Activated T-cell treated with anti-CD3 and anti-CD28 coated beads, Interleukin-2, amount 50 U/mL, for 24 hours (primary cell): ENCODE results near the gene NVL.
"Not testable (repeated sequence)": the region's sequence is repeated elsewhere in the genome, so short reads cannot be mapped to it uniquely, and the experiment has no call there.

Experiments used
- DNase-seq: peaks from one replicate; pipeline ENCODE4 v3.0.0-alpha.2; 2020
- H3K27ac Mint-ChIP-seq: 2 replicates; pipeline ENCODE4 v1.8.0; 2020; ENCODE audit warnings: mild to moderate bottlenecking, mixed read lengths
- H3K27me3 Mint-ChIP-seq: 2 replicates; pipeline ENCODE4 v1.8.0; 2020; ENCODE audit warnings: mixed read lengths
- H3K36me3 Mint-ChIP-seq: 2 replicates; pipeline ENCODE4 v1.8.0; 2020; ENCODE audit warnings: low read depth, mixed read lengths
- H3K4me1 Mint-ChIP-seq: 2 replicates; pipeline ENCODE4 v1.8.0; 2020; ENCODE audit warnings: low read depth, mixed read lengths
- H3K4me3 Mint-ChIP-seq: 2 replicates; pipeline ENCODE4 v1.8.0; 2020; ENCODE audit warnings: mild to moderate bottlenecking, moderate library complexity, mixed read lengths
- H3K9me3 Mint-ChIP-seq: 2 replicates; pipeline ENCODE4 v1.8.0; 2020; ENCODE audit warnings: mixed read lengths

Gene NVL

GRCh38 chr1:224329842-224330753 is at the start of gene NVL:
Gene NVL (minus strand): TSS chr1:224330172. CDS start chr1:224330127, 45 bp downstream.
- H3K36me3 Mint-ChIP-seq: peaks cover 35% of the 10 kb centered on the region

DNA sequence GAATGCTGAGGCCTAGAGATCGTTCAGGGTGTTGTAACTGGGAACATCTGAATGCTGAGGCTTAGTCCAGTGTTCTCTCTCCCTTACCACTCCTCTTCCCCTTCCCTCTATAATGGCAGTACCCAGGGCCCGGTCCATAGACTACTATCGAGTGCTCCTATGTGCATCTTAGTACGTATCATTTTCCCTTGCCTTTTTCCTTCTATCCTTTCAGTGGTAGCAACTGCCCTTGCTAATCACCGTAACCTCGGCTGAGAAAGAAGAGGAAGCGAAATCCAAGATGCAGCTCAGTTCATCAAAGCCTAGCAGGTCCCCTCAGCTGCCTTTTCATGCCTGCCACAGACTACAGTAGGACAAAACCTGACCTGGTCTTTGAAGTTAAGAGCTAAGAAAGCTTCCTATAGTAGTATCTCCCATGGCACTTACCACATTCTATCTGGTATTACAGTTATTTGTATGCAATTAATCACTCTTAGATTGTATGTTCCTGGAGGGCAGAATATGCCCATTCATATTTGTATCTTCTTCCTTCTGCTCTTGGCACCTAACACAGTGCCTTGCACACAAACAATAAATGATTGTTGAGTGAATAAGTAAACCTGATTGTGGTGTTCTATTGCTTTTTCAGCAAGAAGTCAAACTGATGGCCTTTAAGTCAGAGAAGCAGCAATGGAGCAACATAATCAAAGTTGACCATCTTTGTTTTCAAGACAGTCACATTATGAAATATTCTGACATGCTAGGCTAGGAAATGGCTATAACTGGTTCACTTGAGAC is 49.1 kb upstream of the NVL start:
- peaks cover 91% of the 10 kb centered on the region for H3K4me1 Mint-ChIP-seq
- no peaks in the 10 kb centered on the region for H3K27me3 Mint-ChIP-seq
- H3K4me3 Mint-ChIP-seq: peak overlapping the region; percentile 53
- DNase-seq: no peak
- peaks cover 72% of the 10 kb centered on the region for H3K36me3 Mint-ChIP-seq
- peak overlapping the region; percentile 95 for H3K27ac Mint-ChIP-seq
- H3K9me3 Mint-ChIP-seq: no peaks in the 10 kb centered on the region

More at GRCh38 chr1:224329842-224330753, at the start of gene NVL:
- peaks cover 55% of the 10 kb centered on the region for H3K4me1 Mint-ChIP-seq
- H3K4me3 Mint-ChIP-seq: peak within 1 kb of the TSS; percentile 93
- H3K27me3 Mint-ChIP-seq: no peaks in the 10 kb centered on the region
- peak within 1 kb of the TSS; percentile 100 for H3K27ac Mint-ChIP-seq
- peak; percentile 90 for DNase-seq
- H3K9me3 Mint-ChIP-seq: no peaks in the 10 kb centered on the region

GRCh38 chr1:224377676-224378006 is 47.7 kb upstream of the NVL start:
- Mint-ChIP-seq H3K4me3 (no peak overlapping the region), H3K27ac (peak overlapping the region; percentile 87), H3K36me3 (peaks cover 79% of the 10 kb centered on the region), H3K27me3 (no peaks in the 10 kb centered on the region), H3K9me3 (no peaks in the 10 kb centered on the region), H3K4me1 (peaks cover 95% of the 10 kb centered on the region)
- DNase-seq: no peak

GRCh38 chr1:224375059-224375458 is 45.1 kb upstream of the NVL start:
- no peaks in the 10 kb centered on the region for H3K9me3 Mint-ChIP-seq
- no peak overlapping the region for H3K4me3 Mint-ChIP-seq
- peak overlapping the region; percentile 31 for H3K27ac Mint-ChIP-seq
- H3K36me3 Mint-ChIP-seq: peaks cover 93% of the 10 kb centered on the region
- no peak for DNase-seq
- H3K27me3 Mint-ChIP-seq: no peaks in the 10 kb centered on the region
- H3K4me1 Mint-ChIP-seq: peaks cover 87% of the 10 kb centered on the region

DNA sequence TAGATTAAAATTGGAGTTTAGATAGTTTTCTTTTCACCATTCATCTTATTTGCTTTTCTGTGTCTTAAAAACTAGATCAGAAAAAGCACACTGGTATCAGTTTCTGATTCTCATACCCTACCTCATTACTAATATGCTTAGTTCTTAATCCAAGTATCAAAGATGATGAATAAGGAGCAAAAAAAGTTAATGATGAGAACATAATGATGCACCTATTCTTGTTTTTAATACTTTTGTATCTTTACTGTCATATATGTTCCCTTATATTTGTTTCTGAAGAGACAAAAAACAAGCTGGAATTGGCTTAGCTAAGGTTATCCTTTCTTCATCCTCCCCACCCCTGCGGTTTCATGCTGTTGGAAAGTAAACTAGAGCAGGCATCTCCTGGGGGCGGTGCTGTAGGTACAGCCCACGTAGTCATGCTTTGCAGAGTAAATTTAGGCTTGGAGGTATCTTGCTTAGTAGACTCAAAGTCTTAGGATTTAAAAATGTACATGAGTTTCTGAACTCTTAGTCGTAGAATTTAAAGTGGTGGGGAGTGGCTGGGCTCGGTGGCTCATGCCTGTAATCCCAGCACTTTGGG is 43.1 kb upstream of the NVL start:
- no peak overlapping the region for H3K4me3 Mint-ChIP-seq
- peaks cover 95% of the 10 kb centered on the region for H3K36me3 Mint-ChIP-seq
- DNase-seq: no peak
- H3K27me3 Mint-ChIP-seq: no peaks in the 10 kb centered on the region
- peaks cover 85% of the 10 kb centered on the region for H3K4me1 Mint-ChIP-seq
- H3K9me3 Mint-ChIP-seq: no peaks in the 10 kb centered on the region
- peak overlapping the region; percentile 90 for H3K27ac Mint-ChIP-seq

GRCh38 chr1:224368409-224368808 is 38.4 kb upstream of the NVL start:
- peak overlapping the region; percentile 67 for H3K27ac Mint-ChIP-seq
- H3K27me3 Mint-ChIP-seq: no peaks in the 10 kb centered on the region
- H3K4me1 Mint-ChIP-seq: peaks cover 73% of the 10 kb centered on the region

GRCh38 chr1:224359207-224359606 is 29.2 kb upstream of the NVL start:
- Mint-ChIP-seq H3K27ac (peak overlapping the region; percentile 4), H3K27me3 (no peaks in the 10 kb centered on the region)
- DNase-seq: no peak

More at GRCh38 chr1:224368409-224368808, 38.4 kb upstream of the NVL start:
- H3K4me3 Mint-ChIP-seq: peak overlapping the region; percentile 15
- H3K9me3 Mint-ChIP-seq: no peaks in the 10 kb centered on the region
- peaks cover 89% of the 10 kb centered on the region for H3K36me3 Mint-ChIP-seq
- no peak for DNase-seq

DNA sequence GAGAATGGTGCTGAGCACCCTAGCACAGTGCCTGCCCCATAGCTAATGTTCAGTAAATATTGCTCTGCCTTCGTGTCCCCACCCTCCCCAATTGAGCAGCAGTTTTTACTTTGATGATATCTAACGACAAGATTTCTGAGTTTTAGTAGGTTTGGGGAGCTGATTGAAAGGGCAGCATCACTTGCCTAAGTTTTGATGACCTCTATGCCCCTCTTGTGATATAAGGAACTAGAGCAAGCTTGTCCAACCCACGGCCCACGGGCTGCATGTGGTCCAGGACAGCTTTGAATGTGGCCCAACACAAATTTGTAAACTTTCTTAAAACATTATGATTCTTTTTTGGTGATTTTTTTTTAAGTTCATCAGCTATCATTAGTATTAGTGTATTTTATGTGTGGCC is 28.3 kb upstream of the NVL start:
- no peak for DNase-seq
- Mint-ChIP-seq H3K4me3 (peak overlapping the region; percentile 84), H3K27ac (peak overlapping the region; percentile 93), H3K36me3 (peaks cover 29% of the 10 kb centered on the region), H3K4me1 (peaks cover 55% of the 10 kb centered on the region), H3K27me3 (no peaks in the 10 kb centered on the region), H3K9me3 (no peaks in the 10 kb centered on the region)

More at GRCh38 chr1:224359207-224359606, 29.2 kb upstream of the NVL start:
- Mint-ChIP-seq H3K4me3 (peak overlapping the region; percentile 84), H3K36me3 (peaks cover 38% of the 10 kb centered on the region), H3K9me3 (no peaks in the 10 kb centered on the region), H3K4me1 (peaks cover 56% of the 10 kb centered on the region)

DNA sequence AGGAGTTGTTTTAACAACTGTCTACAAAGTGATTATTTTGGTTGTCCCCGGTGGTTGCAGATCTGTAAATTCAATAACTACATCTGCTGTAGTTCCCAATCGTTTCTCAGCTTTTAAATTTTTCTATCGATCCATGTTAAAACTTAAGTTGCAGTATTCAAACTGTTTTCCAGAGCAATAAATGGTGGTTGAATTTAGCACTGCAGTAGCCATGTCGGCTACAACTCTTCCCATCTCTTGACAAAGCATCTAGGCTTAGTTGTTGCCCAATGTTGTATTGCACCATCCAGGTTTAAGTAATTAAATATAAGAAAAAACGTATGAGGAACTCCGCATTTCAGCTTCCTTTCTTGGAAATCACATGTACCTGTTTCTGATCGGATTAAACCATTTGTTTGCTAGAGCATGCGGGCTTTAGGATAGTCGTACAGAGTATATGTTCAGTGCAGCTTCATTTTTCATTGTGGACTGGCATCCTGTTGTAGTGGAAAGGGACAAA is 27.7 kb upstream of the NVL start:
- Mint-ChIP-seq H3K27ac (peak overlapping the region; percentile 93), H3K4me1 (peaks cover 53% of the 10 kb centered on the region)

DNA sequence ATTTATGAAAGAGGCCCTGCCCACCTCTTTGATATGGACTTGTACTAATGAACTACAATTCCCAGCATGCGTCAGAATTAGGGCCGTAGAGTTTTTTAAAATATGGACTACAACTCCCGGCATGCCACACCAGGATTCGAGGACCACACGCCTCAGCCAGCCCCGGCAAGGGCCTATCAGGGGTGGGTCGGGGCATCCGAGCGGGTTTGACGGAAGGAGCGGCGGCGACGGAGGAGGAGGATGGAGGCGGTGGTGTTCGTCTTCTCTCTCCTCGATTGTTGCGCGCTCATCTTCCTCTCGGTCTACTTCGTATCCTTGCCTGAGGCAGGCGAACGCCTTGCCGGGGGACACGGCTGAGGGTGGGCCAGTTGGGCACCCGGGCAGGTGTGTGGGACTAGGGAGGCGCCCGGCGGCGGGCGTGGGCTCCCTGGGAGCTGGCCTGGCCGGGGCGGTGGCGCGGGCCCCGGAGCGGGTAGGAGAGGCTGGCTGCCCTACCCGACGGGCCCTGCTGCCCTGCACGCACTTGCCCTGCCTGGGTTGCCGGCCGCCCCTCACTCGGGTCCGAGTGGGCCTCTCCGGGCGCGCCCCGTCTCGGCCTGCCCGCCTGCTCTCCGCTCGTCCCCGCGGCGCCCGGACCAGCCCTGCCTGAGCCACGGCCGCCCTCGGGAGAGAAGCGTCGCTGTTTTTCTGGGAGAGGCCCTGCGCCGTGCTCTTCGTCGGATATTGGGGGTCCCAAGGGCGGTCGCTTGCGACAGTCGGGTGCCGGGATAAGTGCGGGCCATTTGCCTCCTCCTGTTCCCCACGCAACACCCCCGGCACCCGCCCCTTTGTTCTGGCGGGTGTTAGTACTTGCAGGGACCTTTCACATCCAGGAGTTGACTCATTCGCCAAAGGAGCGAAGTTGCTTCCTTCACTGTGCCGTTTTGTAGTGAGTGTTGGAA is 27.0 kb upstream of the NVL start, which contains the start of gene CNIH4:
CNIH4 (plus strand) TSS at position 195 of the 941 bp plus-strand sequence; CDS start at position 241, 46 bp downstream.
- Mint-ChIP-seq H3K4me3 (peak within 1 kb of the TSS; percentile 84), H3K36me3 (peaks cover 20% of the 10 kb centered on the region), H3K4me1 (peaks cover 49% of the 10 kb centered on the region), H3K27ac (peak within 1 kb of the TSS; percentile 95), H3K9me3 (no peaks in the 10 kb centered on the region), H3K27me3 (no peaks in the 10 kb centered on the region)
- peak; percentile 89 for DNase-seq

More for the DNA sequence above, 27.7 kb upstream of the NVL start:
- peak overlapping the region; percentile 84 for H3K4me3 Mint-ChIP-seq
- H3K36me3 Mint-ChIP-seq: peaks cover 27% of the 10 kb centered on the region
- no peak for DNase-seq
- H3K27me3 Mint-ChIP-seq: no peaks in the 10 kb centered on the region
- no peaks in the 10 kb centered on the region for H3K9me3 Mint-ChIP-seq

- Mint-ChIP-seq H3K4me3 (no peak overlapping the region), H3K27ac (no peak overlapping the region), H3K27me3 (no peaks in the 10 kb centered on the region), H3K36me3 (peaks cover 15% of the 10 kb centered on the region), H3K4me1 (peaks cover 30% of the 10 kb centered on the region), H3K9me3 (no peaks in the 10 kb centered on the region)
- DNase-seq: no peak
Observed at GRCh38 chr1:224353975-224354925, 24.3 kb upstream of the NVL start.

- H3K27ac Mint-ChIP-seq, H3K4me3 Mint-ChIP-seq, H3K36me3 Mint-ChIP-seq, DNase-seq, H3K9me3 Mint-ChIP-seq, H3K27me3 Mint-ChIP-seq: not testable (repeated sequence)
- peaks cover 24% of the 10 kb centered on the region for H3K4me1 Mint-ChIP-seq
Observed at GRCh38 chr1:224352436-224353085, 22.6 kb upstream of the NVL start.
